ENCODE measurements around the gene TMEM225B.
"Not testable (repeated sequence)": the region's sequence is repeated elsewhere in the genome, so short reads cannot be mapped to it uniquely, and the experiment has no call there.

GRCh38 chr7:99657879-99658278 lies 59.8 kb downstream of the TMEM225B start:
- not testable (repeated sequence) for TF ChIP-seq CTCF (IDR thresholded peaks at IDR 0.05); POLR2AphosphoS5 (IDR thresholded peaks at IDR 0.05; ENCODE audit: insufficient read depth in 1 of 2, low read depth in 1 of 2)
